Measurements from ENCODE around the gene TRMT44. TPM values are rescaled to one million over a fixed set of nuclear protein-coding genes. Genes with fewer than 3 reads are reported as not detected.

The TRMT44 gene
- polyA plus RNA-seq, 1 donor (not counting 4 experiments of a cell fraction or from before 2014, with no cell fraction given), result 8.8 TPM

GRCh38 chr4:8461086-8461485 lies 20.5 kb downstream of the TRMT44 start:
- TF ChIP-seq CTCF (optimal IDR thresholded peaks at IDR 0.05 in 1 of 3, IDR thresholded peaks at IDR 0.05 in 1 of 3, conservative IDR thresholded peaks at IDR 0.05 in 1 of 3; ENCODE audit: extremely low read depth in 1 of 3, insufficient read depth in 2 of 3, low read length in 3 of 3) (no peak), EZH2 (IDR thresholded peaks at IDR 0.05; ENCODE audit: low read length) (no peak)
- dilution Hi-C loops (cut with MboI; ENCODE audit: extremely low pct_ligation_motif_present, low sequenced_read_pairs), result no loop called here
- Histone ChIP-seq H3K36me3 (ENCODE audit: control insufficient read depth in 2 of 2, extremely low read depth in 1 of 2, insufficient read depth in 2 of 2, low read length in 2 of 2) (peaks cover 24% of the 10 kb centered on the region in 2 experiments), H3K4me1 (ENCODE audit: control insufficient read depth, extremely low read depth, insufficient read depth, low read length) (no peaks in the 10 kb centered on the region), H3K9me3 (ENCODE audit: control insufficient read depth, low read depth, low read length) (no peaks in the 10 kb centered on the region), H3K4me3 (ENCODE audit: control insufficient read depth in 2 of 3, extremely low read depth in 1 of 3, insufficient read depth in 2 of 3, low read depth in 1 of 3, low read length in 3 of 3) (no peak overlapping the region), H2AFZ (ENCODE audit: control insufficient read depth, low read length) (no peak overlapping the region), H3K9ac (ENCODE audit: control insufficient read depth, extremely low read depth, insufficient read depth, low read length) (no peak overlapping the region), H3K9me1 (ENCODE audit: control insufficient read depth, extremely low read depth, insufficient read depth, low read length) (no peaks in the 10 kb centered on the region), H3K79me2 (ENCODE audit: control insufficient read depth, insufficient read depth, low read length) (no peaks in the 10 kb centered on the region), H3K27me3 (ENCODE audit: control insufficient read depth, extremely low read depth, insufficient read depth, low read length) (no peaks in the 10 kb centered on the region), H3K27ac (ENCODE audit: control insufficient read depth, insufficient read depth, low read length) (no peak overlapping the region), H3K4me2 (ENCODE audit: control insufficient read depth, extremely low read depth, insufficient read depth, low read depth, low read length) (no peak overlapping the region), H4K20me1 (ENCODE audit: control insufficient read depth, extremely low read depth, insufficient read depth, low read length) (no peaks in the 10 kb centered on the region)
- no peak for DNase-seq (ENCODE audit: low read depth, low spot score)
- FAIRE-seq, result no peak

GRCh38 chr4:8461616-8462015 lies 21.0 kb downstream of the TRMT44 start:
- Histone ChIP-seq H4K20me1 (ENCODE audit: control insufficient read depth, extremely low read depth, insufficient read depth, low read length) (no peaks in the 10 kb centered on the region), H3K9me1 (ENCODE audit: control insufficient read depth, extremely low read depth, insufficient read depth, low read length) (no peaks in the 10 kb centered on the region), H3K27me3 (ENCODE audit: control insufficient read depth, extremely low read depth, insufficient read depth, low read length) (no peaks in the 10 kb centered on the region), H3K36me3 (ENCODE audit: control insufficient read depth in 2 of 2, extremely low read depth in 1 of 2, insufficient read depth in 2 of 2, low read length in 2 of 2) (peaks cover 22% of the 10 kb centered on the region in 2 experiments), H3K4me3 (ENCODE audit: control insufficient read depth in 2 of 3, extremely low read depth in 1 of 3, insufficient read depth in 2 of 3, low read depth in 1 of 3, low read length in 3 of 3) (no peak overlapping the region), H3K27ac (ENCODE audit: control insufficient read depth, insufficient read depth, low read length) (no peak overlapping the region), H3K4me1 (ENCODE audit: control insufficient read depth, extremely low read depth, insufficient read depth, low read length) (no peaks in the 10 kb centered on the region), H2AFZ (ENCODE audit: control insufficient read depth, low read length) (no peak overlapping the region), H3K4me2 (ENCODE audit: control insufficient read depth, extremely low read depth, insufficient read depth, low read depth, low read length) (no peak overlapping the region), H3K9me3 (ENCODE audit: control insufficient read depth, low read depth, low read length) (no peaks in the 10 kb centered on the region), H3K9ac (ENCODE audit: control insufficient read depth, extremely low read depth, insufficient read depth, low read length) (no peak overlapping the region), H3K79me2 (ENCODE audit: control insufficient read depth, insufficient read depth, low read length) (no peaks in the 10 kb centered on the region)
- dilution Hi-C loops (cut with MboI; ENCODE audit: extremely low pct_ligation_motif_present, low sequenced_read_pairs), result no loop called here
- DNase-seq (ENCODE audit: low read depth, low spot score) (no peak), FAIRE-seq (no peak)
- TF ChIP-seq EZH2 (IDR thresholded peaks at IDR 0.05; ENCODE audit: low read length) (no peak), CTCF (optimal IDR thresholded peaks at IDR 0.05 in 1 of 3, IDR thresholded peaks at IDR 0.05 in 1 of 3, conservative IDR thresholded peaks at IDR 0.05 in 1 of 3; ENCODE audit: extremely low read depth in 1 of 3, insufficient read depth in 2 of 3, low read length in 3 of 3) (no peak)
